HG02870 (cell line): ENCODE results near the gene PARD3.
"Not testable (repeated sequence)": the region's sequence is repeated elsewhere in the genome, so short reads cannot be mapped to it uniquely, and the experiment has no call there.

Source experiments
- ATAC-seq: cut with Tn5 transposase; IDR thresholded peaks from one replicate; pipeline ENCODE4 v1.9.1; 2021; ENCODE audit warnings: mild to moderate bottlenecking, moderate library complexity; ENCODE audit not compliant: unreplicated experiment

The PARD3 gene

DNA sequence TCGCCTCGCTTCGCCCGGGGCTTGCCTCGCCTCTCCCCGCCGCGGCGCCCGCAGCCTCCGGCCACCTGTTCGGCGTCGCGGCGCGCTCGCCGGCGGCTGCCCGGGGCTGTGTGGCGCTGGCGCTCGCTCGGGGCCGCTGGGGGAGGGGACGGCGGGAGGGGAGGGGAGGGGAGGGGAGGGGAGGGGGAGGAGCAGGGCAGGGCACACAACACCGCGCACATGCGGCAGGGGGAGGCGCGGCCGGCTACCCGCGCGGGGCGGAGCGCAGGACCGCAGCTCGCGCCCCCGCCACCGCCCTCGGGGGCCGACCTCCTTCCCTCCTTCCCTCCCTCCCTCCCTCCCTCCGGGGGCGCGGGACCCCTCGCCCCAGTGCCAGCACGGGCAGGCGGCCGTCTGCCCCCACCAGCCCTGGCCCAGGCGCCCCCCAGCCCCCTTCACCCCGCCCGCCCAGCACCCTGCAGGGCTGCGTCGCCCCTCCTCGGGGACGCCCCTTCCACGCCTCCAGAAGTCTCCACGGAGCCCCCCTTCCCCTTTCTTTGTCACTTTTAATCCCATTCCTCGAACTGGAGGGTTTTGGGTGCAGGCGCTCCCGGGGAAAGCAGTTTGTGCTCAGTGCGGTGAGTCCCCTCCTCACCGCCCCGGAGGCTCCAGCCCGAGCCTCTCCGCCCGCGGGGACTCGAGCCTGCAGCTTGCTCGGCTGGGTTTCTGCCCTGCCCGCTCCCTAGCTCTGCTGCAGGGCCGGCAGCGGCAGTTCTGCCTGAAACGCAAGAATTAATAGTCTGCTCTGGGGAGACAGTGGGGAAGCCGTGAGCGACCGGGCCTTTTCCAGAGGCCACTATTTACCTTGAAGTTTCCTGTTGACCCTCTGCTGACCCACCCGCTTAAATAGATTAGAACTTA is at the start of gene PARD3:
Gene PARD3 (minus strand): TSS at position 112 of the 900 bp plus-strand sequence. CDS start 301 bp downstream, outside the sequence.
- no peak for ATAC-seq

DNA sequence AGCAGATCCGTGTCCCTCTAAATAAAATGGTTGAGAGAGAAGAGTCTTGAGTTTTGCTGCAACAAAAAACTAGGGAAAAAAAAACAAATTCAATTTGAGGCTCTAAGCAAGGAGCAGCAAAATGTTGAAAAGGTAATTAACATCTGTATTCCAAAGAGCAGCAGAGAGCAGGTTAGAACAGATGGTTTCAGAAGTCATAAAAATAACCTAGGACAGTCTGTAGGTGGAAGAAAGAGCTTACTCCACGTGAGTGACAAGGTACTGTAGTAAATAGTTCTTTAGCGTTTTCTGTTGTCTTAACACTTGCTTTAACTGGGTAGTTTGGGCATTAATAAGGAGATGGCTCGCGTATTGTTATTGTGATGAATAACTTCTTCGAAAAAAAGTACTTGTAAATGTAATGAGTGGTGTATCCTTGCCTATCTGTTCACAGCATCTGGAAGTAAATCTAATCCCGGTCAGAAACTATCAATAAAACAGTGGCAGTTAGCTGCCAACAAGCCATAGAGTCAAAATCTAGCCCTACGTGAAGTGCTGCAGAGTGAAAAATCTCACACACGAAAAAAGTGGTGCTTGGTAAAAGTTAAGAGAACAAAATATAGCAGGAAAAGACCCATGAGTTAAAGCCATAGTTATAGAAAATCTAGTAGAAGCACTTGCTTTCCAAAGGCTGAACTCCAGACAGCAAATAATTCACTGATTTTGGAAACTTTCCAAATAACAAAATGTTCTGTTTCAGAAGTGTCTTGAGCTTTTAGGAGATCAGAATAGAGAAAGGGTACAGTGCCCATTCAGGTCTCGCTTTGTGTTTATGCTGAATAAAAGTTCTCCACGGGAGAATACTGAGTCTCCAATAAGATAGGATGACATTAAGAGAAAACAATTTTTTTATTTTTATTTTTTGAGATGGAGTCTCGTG is 49.3 kb upstream of the PARD3 start:
- no peak for ATAC-seq

DNA sequence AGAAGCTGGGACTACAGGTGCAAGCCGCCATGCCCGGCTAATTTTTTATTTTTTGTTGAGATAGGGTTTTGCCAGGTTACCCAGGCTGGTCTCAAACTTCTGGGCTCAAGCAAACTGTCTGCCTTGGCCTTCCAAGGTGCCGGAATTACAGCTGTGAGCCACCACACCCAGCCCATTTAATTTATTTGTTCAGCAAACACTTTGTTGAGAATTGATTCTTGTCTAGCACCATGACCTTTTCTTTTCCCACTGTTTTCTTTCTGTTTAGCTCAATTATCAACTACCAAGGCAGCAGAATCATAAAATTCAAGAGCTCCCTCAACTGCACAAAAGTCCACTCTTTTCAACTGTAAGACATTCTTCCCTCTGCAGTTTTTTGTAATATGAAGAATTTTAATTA is 47.8 kb upstream of the PARD3 start:
- ATAC-seq, result no peak

DNA sequence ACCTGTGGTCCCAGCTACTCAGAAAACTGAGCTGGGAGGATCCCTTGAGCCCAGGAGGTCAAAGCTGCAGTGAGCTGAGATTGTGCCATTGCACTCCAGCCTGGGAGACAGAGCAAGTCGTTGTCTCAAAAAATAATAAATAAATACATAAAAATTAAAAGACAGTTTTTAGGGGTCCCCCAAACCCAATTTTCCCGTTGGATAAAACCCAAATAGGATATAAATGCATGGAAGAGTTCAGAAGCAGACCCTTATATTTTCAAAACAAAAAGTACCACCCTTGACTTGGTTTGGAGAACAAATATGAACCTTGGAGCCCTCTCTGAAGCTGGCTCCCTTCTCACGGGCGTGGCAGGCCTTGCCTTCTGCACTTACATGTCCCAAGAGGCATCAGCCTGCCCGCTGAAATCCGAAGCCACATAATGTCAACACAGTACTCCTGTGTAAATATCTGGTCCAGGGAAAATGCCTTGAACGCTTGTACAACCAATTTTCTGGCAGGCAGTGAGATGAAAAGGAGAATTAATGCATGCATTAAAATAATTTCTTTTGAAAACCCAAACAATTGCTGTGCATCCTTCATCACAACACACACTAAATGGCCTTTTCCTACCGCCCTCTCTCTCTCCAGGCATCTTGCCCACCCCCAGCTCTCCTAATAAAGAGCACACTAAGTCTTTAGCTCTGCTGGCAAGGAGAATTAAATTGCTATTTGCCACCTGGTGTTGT is 46.4 kb upstream of the PARD3 start:
- no peak for ATAC-seq

DNA sequence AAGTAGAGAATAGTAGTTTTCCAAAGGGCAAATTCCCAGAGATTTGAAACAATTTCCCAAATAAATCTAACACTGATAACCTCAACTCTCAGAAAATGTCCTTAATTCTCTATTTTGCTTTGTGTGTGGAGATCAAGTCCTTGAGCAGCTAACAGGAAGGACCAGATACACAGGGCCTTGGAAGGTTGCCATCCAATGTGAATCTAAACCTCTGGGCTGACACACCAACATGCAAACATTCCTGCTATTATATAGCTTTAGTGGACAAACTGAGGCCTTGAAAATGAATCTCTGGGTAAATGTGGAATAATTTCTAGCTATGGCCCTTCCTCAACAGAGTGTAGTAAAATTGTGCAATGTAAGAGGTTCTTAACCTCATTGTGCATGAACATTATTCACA is 44.1 kb upstream of the PARD3 start:
- ATAC-seq, result no peak

DNA sequence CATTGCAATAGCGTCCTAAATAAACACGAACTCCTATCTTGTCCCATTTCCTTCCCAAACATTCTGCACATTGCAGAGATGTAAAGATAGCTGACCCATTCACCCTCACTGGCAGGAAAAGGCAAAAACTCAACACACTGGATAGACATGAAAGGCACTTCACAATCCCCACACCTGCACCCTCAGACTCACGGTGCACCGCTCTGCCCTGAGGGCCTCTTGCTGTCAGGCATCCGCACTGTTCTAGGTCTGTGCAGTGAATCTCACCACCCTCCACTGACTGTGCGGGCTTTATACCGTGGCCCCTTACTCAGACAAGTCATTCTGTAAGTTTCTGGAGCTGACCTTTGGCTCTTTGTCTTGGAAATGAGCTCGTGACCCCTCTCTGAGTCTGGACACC is 42.9 kb upstream of the PARD3 start:
- no peak for ATAC-seq

DNA sequence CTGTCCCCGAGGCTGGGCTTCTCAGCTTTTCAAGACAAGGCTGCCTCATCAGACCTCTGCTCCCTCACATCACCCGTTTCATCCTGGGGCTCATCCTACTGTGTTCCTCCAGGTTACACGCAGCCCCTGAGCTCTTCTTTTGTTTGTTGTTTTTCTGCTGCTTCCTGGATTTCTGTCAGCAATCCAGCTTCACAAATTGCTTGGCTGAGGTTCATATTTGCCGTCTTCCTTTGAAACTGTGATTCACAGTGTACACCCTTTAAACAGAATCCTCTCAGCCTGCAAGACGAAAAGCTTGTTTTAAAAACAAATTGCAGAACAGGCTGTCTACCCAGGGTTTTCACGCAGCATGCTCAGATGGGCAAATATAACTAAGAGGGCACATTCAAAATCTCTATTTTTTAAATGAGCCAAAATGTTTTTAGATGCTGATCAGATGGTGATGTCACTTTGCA is 39.1 kb upstream of the PARD3 start:
- ATAC-seq, result no peak

DNA sequence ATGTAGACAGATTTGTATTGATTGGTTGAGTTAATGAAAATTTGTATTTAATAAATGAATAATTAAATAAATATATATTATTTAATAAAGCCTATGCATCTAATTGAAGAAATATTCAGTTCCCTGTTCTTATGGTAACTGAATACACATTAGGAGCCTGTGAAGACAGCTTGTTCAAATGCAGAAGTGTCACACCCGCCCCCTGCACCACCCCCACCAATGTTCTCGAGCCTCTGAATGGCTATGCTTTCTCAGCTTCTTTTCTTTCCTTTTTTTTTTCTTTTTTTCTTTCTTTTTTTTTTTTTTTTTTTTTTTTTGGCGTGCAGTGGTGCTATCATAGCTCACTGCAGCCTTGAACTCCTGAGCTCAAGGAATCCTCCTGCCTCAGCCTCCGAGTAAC is 38.3 kb upstream of the PARD3 start:
- ATAC-seq, result no peak

DNA sequence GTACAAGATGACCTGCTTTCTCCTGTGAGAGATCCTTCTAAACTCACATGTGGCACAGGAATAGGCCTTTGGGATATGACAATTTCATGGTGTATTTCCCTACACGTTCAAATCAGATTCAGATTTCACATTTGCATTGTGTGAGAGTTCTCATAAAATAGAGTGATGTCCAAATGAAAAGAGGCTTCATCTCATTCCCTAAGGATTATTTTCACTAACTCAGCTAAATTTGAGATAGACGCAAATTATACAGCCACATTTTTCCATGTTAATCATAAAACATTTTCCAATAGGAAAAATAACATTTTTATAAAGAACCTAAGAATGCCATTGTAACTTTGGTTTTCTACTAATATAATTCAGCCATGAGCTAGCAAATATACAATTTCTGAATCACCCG is 35.5 kb upstream of the PARD3 start:
- ATAC-seq, result no peak

DNA sequence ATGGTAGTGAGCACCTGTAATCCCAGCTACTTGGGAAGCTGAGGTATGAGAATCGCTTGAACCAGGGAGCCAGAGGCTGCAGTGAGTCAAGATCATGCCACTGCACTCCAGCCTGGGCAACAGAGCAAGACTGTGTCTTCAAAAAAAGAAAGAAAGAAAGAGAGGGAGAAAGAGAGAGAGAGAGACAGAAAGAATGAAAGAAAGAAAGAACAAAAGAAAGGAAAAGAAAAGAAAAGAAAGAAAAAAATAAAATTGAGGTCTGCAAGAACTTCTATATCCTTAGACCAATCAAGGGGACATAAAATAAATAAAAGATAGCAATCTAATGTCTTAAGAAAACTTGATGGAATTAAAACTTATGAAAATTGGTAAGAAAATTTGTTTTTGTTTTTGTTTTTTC is 34.9 kb upstream of the PARD3 start:
- ATAC-seq, result no peak

DNA sequence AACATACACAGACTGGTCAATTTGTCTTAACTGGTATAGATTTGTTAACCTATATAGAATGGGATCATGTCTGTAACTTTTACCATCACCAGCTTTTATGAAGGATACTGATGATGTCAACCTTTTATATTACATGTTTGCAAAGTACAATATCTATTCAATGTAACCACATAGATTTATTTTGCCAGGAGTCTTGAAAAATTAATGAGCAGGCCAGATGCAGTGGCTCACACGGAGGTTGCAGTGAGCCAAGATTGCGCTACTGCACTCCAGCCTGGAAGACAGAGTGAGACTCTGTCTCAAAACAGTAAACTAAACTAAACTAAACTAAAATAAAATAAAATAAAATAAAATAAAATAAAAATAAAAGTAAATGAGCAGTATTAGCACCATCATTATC is 30.0 kb upstream of the PARD3 start:
- no peak for ATAC-seq

DNA sequence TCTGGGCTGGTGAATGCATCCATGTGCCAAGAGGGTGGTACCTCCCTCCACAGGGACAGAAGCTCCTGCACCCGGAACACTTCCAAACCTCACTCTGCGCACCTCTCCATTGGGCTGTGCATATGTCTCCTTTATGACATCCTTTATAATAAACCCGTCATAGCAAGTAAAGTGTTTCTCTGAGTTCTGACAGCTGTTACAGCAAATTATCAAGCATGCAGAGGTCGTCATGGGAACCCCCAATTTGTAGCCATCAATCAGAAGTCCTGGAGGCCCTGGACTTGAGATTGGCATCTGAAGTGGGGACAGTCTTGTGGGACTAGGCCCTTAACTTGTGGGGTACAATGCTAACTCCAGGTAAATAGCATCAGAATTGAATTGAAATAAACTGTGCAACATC is 29.4 kb upstream of the PARD3 start:
- ATAC-seq, result no peak

DNA sequence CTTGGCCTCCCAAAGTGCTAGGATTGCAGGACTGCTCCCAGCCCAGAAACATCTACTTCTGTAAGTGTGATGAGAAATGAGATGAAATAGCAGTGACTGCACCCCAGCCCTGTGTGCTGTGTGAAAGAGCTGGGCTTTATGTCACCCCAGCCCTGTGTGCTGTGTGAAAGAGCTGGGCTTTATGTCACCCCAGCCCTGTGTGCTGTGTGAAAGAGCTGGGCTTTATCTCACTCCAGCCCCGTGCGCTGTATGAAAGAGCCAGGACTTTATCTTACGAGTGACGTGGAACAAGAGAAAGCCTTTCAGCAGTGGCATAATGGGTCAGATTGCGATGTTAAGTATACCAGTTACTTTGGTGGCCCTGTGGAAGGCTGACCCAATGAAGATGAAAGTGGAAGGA is 28.4 kb upstream of the PARD3 start:
- not testable (repeated sequence) for ATAC-seq

DNA sequence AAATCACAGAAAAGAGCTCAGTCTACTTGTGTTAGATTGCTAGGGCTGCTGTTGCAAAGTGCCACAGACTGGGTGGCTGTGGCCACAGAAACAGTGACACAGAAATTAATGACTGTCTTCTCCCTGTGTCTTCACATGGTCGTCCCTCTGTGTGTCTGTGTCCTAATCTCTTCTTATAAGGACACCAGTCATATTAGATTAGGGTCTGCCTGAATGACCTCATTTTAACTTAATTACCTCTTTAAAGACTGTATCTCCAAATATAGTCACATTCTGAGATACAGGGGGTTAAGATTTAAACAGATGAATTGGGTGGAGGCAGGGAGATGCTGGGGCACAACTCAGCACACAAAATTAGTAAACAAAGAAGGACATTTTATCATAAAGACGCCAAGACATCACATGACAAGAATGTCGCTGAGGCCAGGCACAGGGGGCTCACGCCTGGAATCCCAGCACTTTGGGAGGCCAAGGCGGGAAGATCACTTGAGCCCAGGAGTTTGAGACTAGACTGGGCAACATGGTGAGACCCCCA is 23.3 kb upstream of the PARD3 start:
- ATAC-seq, result no peak

DNA sequence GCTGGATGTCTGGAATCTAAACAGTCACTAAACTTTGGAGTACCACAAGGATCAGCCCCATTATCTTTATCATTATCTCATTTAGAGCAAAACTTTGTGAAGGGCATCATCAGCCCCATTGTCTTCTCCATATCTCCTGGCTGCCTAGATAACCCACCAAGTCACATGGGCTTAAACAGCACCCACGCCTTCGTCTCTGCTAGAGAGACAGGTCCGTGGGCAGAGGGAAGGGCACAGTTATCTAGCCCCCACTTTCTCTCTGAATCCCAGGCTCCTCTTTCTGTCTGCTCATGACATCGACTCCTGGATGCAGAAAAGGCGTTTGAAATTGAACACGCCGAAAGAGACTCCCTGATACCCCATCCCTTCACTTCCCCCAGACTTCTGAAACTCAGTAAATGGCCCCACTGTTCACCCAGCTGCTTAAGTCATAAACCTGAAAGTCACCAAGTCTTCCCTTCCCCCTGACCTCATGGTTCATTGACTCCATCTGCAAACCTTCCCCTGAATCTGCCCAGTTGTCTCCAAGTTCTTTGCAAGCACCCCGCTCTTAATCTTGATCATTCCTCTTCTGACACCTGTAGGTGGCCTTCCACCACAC is 20.9 kb upstream of the PARD3 start:
- peak; percentile 53 for ATAC-seq

DNA sequence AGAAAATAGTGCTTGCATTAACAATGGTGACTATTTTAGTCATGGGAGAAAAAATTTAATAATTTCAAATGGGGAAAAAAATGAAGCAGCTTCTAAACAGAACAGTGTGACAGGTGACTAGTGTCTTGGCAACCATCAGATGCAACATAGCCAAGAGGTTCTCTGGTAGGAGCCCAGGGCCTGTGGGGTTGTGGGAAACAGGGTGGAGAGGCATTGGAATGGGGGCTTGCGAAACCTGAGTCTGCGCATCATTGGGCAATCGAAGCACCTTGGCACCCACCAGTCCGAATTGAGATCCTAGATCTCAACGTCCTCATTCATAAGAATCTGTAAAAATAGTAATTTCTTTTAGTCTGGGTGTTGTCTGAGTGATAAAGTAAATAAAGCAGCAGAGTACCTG is 19.2 kb upstream of the PARD3 start:
- no peak for ATAC-seq

DNA sequence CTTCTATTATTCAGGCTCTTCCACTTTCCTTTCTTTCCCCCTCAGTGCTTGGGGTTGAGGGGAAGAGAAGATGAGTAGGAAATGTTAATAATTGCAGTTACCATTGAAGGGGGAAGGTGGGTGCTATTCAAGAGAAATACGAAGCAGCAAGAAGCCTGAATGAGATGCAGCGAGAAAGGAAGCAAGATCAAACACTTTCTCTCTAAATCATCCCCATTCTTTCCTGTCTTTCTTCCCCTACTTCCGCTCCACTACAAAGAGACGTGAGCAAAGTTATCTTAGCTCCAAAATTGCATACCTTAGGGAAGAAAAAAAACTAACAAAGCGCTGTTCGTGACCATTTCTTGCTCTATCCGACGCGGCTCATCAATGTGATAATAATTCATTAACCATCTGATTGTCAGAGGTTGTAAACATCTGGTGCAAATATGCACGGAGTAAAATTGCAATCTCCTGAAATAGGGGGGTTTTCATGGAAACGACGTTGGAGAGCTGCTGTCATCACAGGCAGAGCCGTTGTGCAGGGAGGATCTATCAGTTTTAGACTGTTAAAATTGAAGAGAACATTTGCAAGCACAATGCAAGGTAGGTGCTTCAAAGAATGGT is 15.2 kb upstream of the PARD3 start:
- ATAC-seq, result no peak

DNA sequence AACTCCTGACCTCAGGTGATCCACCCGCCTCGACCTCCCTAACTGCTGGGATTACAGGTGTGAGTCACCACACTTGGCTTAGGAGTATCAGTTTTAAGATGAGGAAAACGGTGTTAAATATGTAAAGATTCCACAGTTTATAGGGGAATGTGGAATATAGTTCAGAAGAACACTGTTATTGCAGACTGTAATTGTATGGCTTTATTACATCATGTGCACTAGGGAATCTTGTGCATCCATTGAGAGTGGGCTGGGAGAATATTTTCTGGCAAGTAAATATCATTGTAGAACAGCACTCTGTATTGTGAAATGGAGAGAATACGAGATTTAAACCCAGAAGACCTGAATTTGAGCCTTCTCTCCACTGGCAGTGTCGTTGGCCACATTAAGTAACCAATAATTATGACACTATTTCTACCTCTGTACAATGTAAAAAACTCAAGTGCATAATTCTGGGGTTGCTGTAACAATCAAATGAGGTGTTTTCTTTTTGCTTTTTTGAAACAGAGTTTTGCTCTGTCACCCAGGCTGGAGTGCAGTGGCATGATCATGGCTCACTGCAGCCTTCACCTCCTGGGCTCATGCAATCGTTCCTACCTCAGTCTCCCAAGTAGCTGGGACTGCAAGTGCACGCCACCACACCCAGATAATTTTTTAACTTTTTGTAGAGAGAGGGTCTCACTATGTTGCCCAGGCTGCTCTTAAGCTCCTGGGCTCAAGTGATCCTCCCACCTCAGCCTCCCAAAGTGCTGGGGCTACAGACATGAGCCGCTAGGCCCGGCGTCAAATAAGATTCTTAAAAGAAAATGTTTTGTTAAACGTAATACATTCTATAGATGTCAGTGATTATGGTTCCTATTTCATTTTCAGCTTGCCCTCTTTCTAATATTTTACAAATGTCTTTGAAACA is 12.0 kb upstream of the PARD3 start:
- ATAC-seq, result no peak

DNA sequence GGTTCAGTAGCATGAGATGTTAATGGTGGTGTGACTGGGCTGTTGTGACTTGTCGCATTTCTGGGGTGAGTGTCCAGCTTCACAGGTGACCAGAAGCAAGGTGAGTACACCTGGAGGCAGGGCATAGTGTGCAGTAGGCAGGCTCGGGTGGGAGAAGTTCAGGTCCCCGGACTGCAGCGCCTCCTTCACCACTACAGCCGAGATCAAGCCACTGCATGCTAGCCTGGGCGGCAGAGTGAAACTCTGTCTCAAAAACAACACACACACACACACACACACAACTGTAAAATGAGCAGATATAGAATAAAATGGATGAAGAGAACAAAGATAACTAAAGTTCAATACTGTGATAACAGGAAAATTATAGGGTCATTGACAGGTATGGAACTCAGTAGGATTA is 11.1 kb upstream of the PARD3 start:
- ATAC-seq, result no peak
